Gastroesophageal sphincter (tissue), 3 donors: ENCODE results near the gene YBX1.
"Not testable (repeated sequence)": the region's sequence is repeated elsewhere in the genome, so short reads cannot be mapped to it uniquely, and the experiment has no call there.

ENCODE experiments used
- EP300 ChIP-seq: sonication (generic); formaldehyde crosslinking; IDR thresholded peaks from one replicate; pipeline ENCODE4 v1.6.1; 2017; ENCODE audit warnings: antibody characterized with exemption, mild to moderate bottlenecking
- POLR2A ChIP-seq, 2 donors: fragments of 450-650 bp; IDR thresholded peaks; one replicate each; pipeline ENCODE4 v1.6.1; 2017; ENCODE audit warnings: antibody characterized with exemption in 2 of 2, mild to moderate bottlenecking in 2 of 2, moderate library complexity in 1 of 2
- TF ChIP-seq, protein P1 (sequence below), 4 experiments: fragments of 200-600 bp in 2 of 4; fragments of 450-650 bp in 2 of 4; sonication (generic) in 1 of 4; IDR thresholded peaks; one replicate each; pipeline ENCODE4 v1.5.1; 2017 to 2019; ENCODE audit warnings: antibody characterized with exemption in 4 of 4, mild to moderate bottlenecking in 2 of 4, moderate library complexity in 2 of 4

DNA sequence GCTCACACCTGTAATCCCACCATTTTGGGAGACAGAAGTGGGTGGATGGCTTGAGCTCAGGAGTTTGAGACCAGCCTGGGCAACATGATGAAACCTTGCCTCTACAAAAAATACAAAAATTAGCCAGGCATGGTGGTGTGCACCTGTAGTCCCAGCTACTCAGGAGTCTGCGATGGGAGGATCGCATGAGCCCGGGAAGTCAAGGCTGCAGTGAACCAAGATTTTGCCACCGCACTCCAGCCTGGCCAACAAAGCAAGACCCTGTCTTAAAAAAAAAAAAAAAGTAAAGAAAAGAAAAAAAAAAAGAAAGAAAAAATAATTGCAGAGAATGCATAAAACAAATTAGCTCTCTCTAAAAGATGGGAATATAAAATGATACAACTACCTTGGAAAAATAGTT lies 43.6 kb downstream of the YBX1 start:
- not testable (repeated sequence) for TF ChIP-seq EP300; POLR2A (IDR thresholded peaks at IDR 0.05)
- TF ChIP-seq, protein P1, sequence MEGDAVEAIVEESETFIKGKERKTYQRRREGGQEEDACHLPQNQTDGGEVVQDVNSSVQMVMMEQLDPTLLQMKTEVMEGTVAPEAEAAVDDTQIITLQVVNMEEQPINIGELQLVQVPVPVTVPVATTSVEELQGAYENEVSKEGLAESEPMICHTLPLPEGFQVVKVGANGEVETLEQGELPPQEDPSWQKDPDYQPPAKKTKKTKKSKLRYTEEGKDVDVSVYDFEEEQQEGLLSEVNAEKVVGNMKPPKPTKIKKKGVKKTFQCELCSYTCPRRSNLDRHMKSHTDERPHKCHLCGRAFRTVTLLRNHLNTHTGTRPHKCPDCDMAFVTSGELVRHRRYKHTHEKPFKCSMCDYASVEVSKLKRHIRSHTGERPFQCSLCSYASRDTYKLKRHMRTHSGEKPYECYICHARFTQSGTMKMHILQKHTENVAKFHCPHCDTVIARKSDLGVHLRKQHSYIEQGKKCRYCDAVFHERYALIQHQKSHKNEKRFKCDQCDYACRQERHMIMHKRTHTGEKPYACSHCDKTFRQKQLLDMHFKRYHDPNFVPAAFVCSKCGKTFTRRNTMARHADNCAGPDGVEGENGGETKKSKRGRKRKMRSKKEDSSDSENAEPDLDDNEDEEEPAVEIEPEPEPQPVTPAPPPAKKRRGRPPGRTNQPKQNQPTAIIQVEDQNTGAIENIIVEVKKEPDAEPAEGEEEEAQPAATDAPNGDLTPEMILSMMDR (IDR thresholded peaks at IDR 0.05), result not testable (repeated sequence)
